Bronchial epithelial cell (primary cell): Measurements from ENCODE around the gene MRPL46. TPM values are rescaled to one million over a fixed set of nuclear protein-coding genes. Genes with fewer than 3 reads are reported as not detected.

Experiments used
- DNase-seq: peaks from one replicate; pipeline ENCODE4 v3.0.0-alpha.2; 2010; ENCODE audit warnings: low read depth
- FAIRE-seq: peaks from 2 replicates; lab custom pipeline; 2011; peaks lifted over from hg19 to GRCh38; lab: Jason Lieb, UNC
- H3K27me3 ChIP-seq: 2 replicates; pipeline ENCODE4 v1.5.1; 2011; ENCODE audit warnings: low read length; ENCODE audit not compliant: control insufficient read depth, insufficient read depth
- H3K36me3 ChIP-seq: 2 replicates; pipeline ENCODE4 v1.5.1; 2011; ENCODE audit warnings: low read length; ENCODE audit not compliant: control insufficient read depth, insufficient read depth
- H3K4me3 ChIP-seq: 2 replicates; pipeline ENCODE4 v1.5.1; 2011; ENCODE audit warnings: mild to moderate bottlenecking, low read depth, low read length, control low read depth
- CTCF ChIP-seq: IDR thresholded peaks from 2 replicates; pipeline ENCODE4 v1.5.1; 2011; ENCODE audit warnings: mild to moderate bottlenecking, moderate library complexity, low read length, control low read depth, inconsistent platforms; ENCODE audit not compliant: insufficient read depth, severe bottlenecking
- total RNA-seq: library from RNA; depleted of rRNA; stranded (reverse); fragments of >200 nt; gene quantifications from 2 replicates; pipeline ENCODE4 v1.2.1, GENCODE V29; 2014

Gene MRPL46
- total RNA-seq, 1 donor from 2014 or later = 14.5 TPM

GRCh38 chr15:88509964-88510363 is 42.8 kb upstream of the MRPL46 start:
- FAIRE-seq = no peak
- H3K27me3 ChIP-seq = no peaks in the 10 kb centered on the region
- no peak overlapping the region for H3K4me3 ChIP-seq
- TF ChIP-seq CTCF = no peak
- H3K36me3 ChIP-seq = no peaks in the 10 kb centered on the region
- DNase-seq = no peak

GRCh38 chr15:88509321-88509720 is 42.1 kb upstream of the MRPL46 start:
- DNase-seq (no peak), FAIRE-seq (no peak)
- no peak for TF ChIP-seq CTCF
- Histone ChIP-seq H3K36me3 (no peaks in the 10 kb centered on the region), H3K4me3 (no peak overlapping the region), H3K27me3 (no peaks in the 10 kb centered on the region)

DNA sequence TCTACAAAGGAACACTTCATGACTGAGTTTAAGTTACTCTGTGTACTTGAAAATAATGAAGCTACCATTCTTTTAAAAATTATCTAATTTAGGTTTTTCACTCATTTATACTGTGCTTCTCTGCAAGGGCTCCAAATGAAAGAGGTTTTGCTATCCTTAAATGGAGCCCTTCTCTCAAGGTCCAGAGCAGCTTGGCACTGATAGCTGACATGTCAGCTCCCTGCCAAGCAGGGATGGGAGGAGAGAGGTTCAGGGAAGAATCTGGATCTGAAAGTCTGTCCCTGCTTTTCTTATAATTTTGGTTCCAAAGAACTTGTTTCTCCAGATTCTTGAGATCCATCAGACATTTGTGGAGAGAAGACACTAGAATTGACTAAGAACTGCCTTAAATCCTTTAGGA is 39.4 kb upstream of the MRPL46 start:
- Histone ChIP-seq H3K27me3 (no peaks in the 10 kb centered on the region), H3K4me3 (no peak overlapping the region), H3K36me3 (no peaks in the 10 kb centered on the region)
- DNase-seq (no peak), FAIRE-seq (no peak)
- TF ChIP-seq CTCF = no peak

GRCh38 chr15:88505721-88506120 is 38.5 kb upstream of the MRPL46 start:
- no peak for TF ChIP-seq CTCF
- no peaks in the 10 kb centered on the region for H3K36me3 ChIP-seq
- FAIRE-seq (no peak), DNase-seq (no peak)
- no peaks in the 10 kb centered on the region for H3K27me3 ChIP-seq
- H3K4me3 ChIP-seq = no peak overlapping the region

- no peak for TF ChIP-seq CTCF
- DNase-seq (no peak), FAIRE-seq (no peak)
- no peaks in the 10 kb centered on the region for H3K27me3 ChIP-seq
- H3K4me3 ChIP-seq = no peak overlapping the region
- no peaks in the 10 kb centered on the region for H3K36me3 ChIP-seq
These were observed 37.3 kb upstream of the MRPL46 start for GRCh38 chr15:88504445-88504844.

GRCh38 chr15:88498996-88499395 is 31.8 kb upstream of the MRPL46 start:
- H3K27me3 ChIP-seq = no peaks in the 10 kb centered on the region
- FAIRE-seq (no peak), DNase-seq (no peak)
- H3K36me3 ChIP-seq = no peaks in the 10 kb centered on the region
- TF ChIP-seq CTCF = no peak
- no peak overlapping the region for H3K4me3 ChIP-seq
